ENCODE results near the gene TSC2. TPM values are rescaled to one million over a fixed set of nuclear protein-coding genes. Genes with fewer than 3 reads are reported as not detected.
"Not testable (repeated sequence)": the region's sequence is repeated elsewhere in the genome, so short reads cannot be mapped to it uniquely, and the experiment has no call there.

Gene TSC2
- total and polyA plus RNA-seq, 2 experiments from 2014 or later = 123 to 152 TPM

- Histone ChIP-seq H3K27me3 (no peaks in the 10 kb centered on the region), H3K36me3 (peaks cover 14% of the 10 kb centered on the region), H3K9me3 (ENCODE audit: low read depth) (no peaks in the 10 kb centered on the region), H3K27ac (no peak overlapping the region), H3K4me3 (no peak overlapping the region), H3K4me1 (ENCODE audit: low read depth) (peaks cover 10% of the 10 kb centered on the region)
- DNase-seq (ENCODE audit: low read depth in 1 of 2, low spot score in 1 of 2) = no peak
- TF ChIP-seq CTCF (IDR thresholded peaks at IDR 0.05; ENCODE audit: low read depth, low read length) = no peak
Observed at GRCh38 chr16:2092866-2093265, 45.1 kb downstream of the TSC2 start.

- DNase-seq (ENCODE audit: low read depth in 1 of 2, low spot score in 1 of 2) = no peak
- H3K4me1 ChIP-seq (ENCODE audit: low read depth) = peaks cover 10% of the 10 kb centered on the region
- H3K27ac ChIP-seq = no peak overlapping the region
- no peaks in the 10 kb centered on the region for H3K9me3 ChIP-seq (ENCODE audit: low read depth)
- TF ChIP-seq CTCF (IDR thresholded peaks at IDR 0.05; ENCODE audit: low read depth, low read length) = no peak
- no peak overlapping the region for H3K4me3 ChIP-seq
- no peaks in the 10 kb centered on the region for H3K27me3 ChIP-seq
- H3K36me3 ChIP-seq = peaks cover 14% of the 10 kb centered on the region
Observed at GRCh38 chr16:2093793-2094192, 46.0 kb downstream of the TSC2 start.

- no peak for TF ChIP-seq CTCF (IDR thresholded peaks at IDR 0.05; ENCODE audit: low read depth, low read length)
- no peaks in the 10 kb centered on the region for H3K9me3 ChIP-seq (ENCODE audit: low read depth)
- peaks cover 18% of the 10 kb centered on the region for H3K36me3 ChIP-seq
- no peak overlapping the region for H3K4me3 ChIP-seq
- H3K4me1 ChIP-seq (ENCODE audit: low read depth) = peaks cover 10% of the 10 kb centered on the region
- H3K27me3 ChIP-seq = no peaks in the 10 kb centered on the region
- no peak for DNase-seq (ENCODE audit: low read depth in 1 of 2, low spot score in 1 of 2)
- H3K27ac ChIP-seq = no peak overlapping the region
Observed at GRCh38 chr16:2095315-2095853, 47.6 kb downstream of the TSC2 start.

DNA sequence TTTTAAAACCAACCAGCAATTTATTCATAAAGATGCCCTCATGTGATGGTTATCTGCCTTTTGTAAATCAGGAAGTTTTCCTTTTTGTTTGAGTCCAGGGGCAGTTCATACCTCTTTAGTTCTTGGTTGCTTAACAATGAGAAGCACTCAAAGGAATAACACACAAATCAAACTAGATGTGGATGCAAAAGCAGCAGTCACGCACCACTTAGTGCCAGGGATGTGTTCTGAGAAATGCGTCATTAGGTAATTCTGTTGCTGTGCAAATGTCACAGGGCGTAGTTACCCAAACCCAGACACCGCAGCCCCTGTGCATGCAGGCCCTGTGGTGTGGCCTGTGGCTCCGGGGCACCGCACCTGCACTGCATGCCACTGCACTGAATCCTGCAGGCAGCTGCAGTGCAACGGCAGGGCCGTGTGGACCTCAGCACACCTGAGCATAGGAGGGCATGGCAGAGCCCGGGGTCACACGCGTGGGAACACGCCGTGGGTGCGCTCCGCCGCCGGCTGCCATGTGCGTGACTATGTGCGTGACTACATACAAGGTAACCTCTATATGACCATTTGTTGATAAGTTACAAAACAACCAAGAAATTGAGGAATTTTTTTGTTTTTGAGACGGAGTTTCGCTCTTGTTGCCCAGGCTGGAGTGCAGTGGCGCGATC, 48.3 kb downstream of the TSC2 start:
- no peaks in the 10 kb centered on the region for H3K9me3 ChIP-seq (ENCODE audit: low read depth)
- H3K27ac ChIP-seq = no peak overlapping the region
- no peaks in the 10 kb centered on the region for H3K27me3 ChIP-seq
- H3K4me1 ChIP-seq (ENCODE audit: low read depth) = peaks cover 10% of the 10 kb centered on the region
- no peak for DNase-seq (ENCODE audit: low read depth in 1 of 2, low spot score in 1 of 2)
- no peak for TF ChIP-seq CTCF (IDR thresholded peaks at IDR 0.05; ENCODE audit: low read depth, low read length)
- peaks cover 18% of the 10 kb centered on the region for H3K36me3 ChIP-seq
- H3K4me3 ChIP-seq = no peak overlapping the region

DNA sequence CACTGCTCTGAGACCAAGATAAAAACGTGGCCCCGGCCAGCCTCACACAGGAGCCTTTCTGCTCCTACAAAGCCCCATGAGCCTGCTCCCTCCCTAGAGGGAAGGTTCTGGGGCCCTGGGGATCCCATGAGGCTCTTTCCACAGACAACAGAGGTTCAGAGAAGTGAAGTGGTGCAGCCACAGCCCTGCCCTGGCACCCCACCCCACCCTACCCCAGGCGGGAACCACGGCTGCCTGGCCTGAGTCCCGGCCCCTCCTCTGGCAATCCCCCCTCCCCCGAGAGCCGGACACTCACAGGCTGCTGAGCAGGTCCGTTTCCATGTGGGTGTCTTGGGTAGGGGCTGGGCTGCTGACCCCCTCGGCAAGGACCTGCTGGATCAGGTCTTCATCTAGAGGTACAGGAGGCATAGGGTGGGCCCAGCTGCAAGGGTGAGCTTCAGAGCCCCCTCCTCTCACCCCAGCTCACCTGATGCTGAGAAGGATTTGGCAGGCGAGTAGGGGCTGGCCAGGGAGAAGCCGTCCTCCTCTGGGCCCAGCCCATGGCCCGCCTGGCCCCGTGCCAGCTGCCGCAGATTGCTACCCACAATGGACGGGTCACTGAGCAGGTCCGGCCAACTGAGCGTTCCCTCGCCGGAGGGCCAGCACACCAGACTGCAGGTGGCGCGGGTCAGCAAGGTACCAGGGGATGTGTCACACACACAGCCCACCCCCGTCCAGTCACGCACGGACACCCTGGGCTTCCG, 49.2 kb downstream of the TSC2 start:
- no peak for DNase-seq (ENCODE audit: low read depth in 1 of 2, low spot score in 1 of 2)
- no peak overlapping the region for H3K27ac ChIP-seq
- no peaks in the 10 kb centered on the region for H3K9me3 ChIP-seq (ENCODE audit: low read depth)
- H3K27me3 ChIP-seq = no peaks in the 10 kb centered on the region
- H3K4me1 ChIP-seq (ENCODE audit: low read depth) = peaks cover 4% of the 10 kb centered on the region
- no peak for TF ChIP-seq CTCF (IDR thresholded peaks at IDR 0.05; ENCODE audit: low read depth, low read length)
- H3K4me3 ChIP-seq = no peak overlapping the region
- H3K36me3 ChIP-seq = peaks cover 18% of the 10 kb centered on the region

DNA sequence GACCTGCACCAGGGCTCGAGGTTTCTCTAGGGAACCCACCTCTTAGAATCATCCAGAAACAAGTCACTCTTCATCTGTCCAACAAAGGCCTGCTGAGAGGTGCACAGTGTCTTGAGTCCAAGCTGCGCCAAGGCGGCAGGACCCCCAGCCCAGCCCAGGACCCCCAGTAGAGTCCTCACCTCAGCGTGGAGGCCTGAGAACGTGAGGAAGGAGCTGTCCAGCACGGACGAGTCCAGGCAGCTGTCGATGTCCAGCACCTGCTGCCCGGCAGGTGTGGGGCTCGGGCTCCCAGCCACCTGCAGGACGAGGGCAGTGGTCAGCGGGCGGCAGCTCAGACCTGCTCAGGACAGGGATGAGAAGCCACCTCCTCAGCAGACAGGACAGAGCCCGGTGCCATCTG, 49.9 kb downstream of the TSC2 start:
- H3K36me3 ChIP-seq = peaks cover 21% of the 10 kb centered on the region
- H3K27ac ChIP-seq; H3K4me3 ChIP-seq; DNase-seq (ENCODE audit: low read depth in 1 of 2, low spot score in 1 of 2); H3K9me3 ChIP-seq (ENCODE audit: low read depth); H3K27me3 ChIP-seq; H3K4me1 ChIP-seq (ENCODE audit: low read depth): not testable (repeated sequence)

DNA sequence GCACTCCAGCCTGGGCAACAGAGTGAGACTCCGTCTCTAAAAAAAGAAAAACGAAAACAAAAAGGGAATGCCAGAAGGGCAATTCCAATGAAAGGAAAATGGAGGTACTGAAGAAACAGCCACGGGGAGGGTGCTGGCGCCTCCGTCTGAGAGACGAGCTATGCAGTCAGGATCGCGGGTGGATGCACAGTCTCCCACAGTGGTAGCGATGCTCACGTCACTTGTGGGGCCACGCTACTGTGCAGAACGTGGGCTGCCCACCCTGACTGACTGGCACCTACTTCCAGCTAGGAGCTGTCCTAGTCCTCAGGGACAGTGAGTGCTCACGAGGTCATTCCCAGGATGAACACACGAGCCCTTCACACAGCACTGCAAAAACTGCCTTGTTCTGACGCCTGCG, 53.8 kb downstream of the TSC2 start:
- not testable (repeated sequence) for H3K27ac ChIP-seq; H3K4me1 ChIP-seq (ENCODE audit: low read depth); H3K27me3 ChIP-seq; H3K9me3 ChIP-seq (ENCODE audit: low read depth); H3K4me3 ChIP-seq; DNase-seq (ENCODE audit: low read depth in 1 of 2, low spot score in 1 of 2)
- peaks cover 14% of the 10 kb centered on the region for H3K36me3 ChIP-seq

Measured in cardiac muscle cell (in vitro differentiated cells and primary cell).